ENCODE measurements around the gene ZSWIM9.

The ZSWIM9 gene

GRCh38 chr19:48169939-48170803 lies at the start of gene ZSWIM9, which contains the start of gene LIG1:
TSS of gene ZSWIM9 (plus strand) at chr19:48170680. CDS start at chr19:48171803, 1,123 bp downstream.
TSS of gene LIG1 (minus strand) at chr19:48170344. CDS start at chr19:48165566, 4,778 bp downstream.
- peak; percentile 92 for DNase-seq

DNA sequence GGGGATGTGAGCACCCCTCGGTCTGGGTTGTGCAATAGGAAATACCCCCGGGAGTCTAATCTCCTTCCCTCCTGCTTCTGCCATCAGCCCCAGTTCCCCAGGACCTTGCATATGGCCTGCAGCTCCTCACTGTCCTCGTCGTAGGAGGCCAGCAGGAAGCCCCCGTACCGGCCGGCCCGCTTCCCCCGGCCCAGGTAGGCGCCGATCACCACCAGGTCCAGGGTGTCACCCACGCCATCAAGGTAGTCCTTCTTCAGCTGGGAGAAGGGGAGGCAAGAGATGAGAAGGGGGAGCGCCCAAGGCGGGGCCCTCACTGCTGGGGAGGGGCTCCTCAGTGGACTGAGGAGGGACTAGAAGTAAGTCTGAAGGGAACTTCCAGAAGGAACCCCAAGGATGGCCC lies 49.4 kb upstream of the ZSWIM9 start:
- DNase-seq = no peak

DNA sequence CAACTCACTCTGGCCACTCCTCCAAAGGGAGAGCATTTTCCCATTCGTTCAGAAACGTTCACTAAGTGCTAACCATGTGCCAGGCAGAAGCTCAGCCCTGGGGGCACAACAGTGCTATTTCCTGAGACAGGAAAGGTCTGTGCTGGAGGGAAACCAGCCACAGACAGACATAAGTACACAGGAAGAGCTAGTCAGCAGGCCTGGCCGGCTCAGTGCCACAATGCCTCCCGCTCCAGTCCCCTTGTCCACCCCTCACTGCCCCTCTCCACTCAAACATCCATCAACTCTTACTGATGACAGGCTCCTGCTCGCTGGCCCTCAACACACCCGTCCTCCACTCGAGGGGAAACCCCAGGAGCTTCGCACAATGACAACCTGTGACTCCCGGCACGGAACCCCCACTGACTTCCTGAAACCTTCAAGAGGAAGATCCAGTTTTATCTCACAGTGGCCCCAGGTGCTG lies 48.5 kb upstream of the ZSWIM9 start:
- no peak for DNase-seq

DNA sequence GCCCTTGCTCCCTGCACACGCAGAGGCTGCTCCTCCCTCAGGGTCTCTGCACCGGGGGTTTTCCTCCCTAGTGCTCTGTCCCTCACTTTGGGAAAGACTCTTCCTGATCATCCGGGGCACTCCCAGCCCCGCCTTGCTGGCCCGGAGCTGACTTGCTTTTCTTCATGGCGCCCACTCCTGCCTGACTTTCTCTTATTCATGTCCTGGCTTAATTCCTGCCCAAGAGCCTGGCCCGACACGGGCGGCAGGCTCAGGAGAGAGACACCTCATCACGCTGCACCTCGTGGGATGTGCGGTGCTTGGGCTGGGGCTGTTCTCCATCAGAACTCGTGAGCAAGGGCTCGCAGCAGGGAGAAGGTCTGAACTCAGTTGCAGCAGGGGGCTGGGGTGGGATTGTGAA lies 48.1 kb upstream of the ZSWIM9 start:
- no peak for DNase-seq

DNA sequence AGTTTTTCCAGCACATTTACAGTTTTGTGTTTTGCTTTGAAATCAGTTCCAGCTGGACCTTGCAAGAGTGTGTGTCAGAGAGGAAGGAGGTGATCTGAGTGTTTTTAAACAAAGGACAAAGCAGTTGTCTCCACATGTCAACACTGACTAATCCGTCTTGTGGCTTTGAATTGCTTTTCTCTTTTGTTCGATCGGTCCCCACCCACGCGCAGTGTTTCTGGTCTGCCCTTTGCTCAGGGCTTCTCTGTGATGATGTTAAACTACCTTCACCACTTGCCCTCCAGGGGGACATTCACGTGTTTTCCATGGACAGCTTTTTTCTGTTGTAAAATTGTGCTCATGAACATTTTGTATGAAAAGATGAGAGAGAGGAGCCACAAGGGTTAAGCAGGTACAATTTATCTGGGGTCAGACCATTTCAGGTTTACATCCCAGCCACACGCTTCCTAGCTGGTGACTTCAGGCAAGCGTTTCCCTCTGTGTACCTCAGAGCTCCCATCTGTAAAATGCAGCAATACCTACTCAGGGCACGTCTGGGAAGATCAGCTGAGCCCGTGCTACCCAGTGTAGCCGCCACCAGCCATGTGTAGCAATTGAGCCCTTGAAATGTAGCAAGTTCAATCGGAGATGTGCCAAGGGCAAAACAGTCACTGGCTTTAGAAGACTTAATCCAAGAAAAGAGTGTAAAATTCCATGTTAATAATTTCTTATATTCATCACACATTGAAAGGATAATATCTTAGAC lies 46.4 kb upstream of the ZSWIM9 start:
- DNase-seq = no peak

- no peak for DNase-seq
Measured at GRCh38 chr19:48127561-48127960, 42.9 kb upstream of the ZSWIM9 start.

DNA sequence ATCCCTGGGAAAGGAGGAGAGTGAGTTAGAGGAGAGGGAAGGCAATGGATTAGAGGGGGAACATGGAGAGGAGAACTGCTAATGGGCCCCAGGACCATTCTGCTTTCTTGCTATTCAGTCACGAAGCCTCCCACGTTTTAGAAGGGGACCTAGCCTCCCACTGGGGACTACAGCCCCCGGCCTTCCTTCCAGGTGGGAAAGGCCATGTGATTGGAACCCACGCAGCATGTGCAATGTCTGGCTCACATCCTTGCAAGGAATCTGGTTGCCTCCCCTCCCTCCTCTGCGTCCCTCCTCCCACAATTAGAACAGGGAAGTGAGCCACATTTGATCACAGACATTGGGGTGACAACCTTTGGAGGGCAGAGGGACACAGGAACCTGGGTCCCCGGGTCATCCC lies 37.4 kb upstream of the ZSWIM9 start:
- DNase-seq = no peak

- no peak for DNase-seq
Measured at GRCh38 chr19:48135411-48135810, 35.1 kb upstream of the ZSWIM9 start.

DNA sequence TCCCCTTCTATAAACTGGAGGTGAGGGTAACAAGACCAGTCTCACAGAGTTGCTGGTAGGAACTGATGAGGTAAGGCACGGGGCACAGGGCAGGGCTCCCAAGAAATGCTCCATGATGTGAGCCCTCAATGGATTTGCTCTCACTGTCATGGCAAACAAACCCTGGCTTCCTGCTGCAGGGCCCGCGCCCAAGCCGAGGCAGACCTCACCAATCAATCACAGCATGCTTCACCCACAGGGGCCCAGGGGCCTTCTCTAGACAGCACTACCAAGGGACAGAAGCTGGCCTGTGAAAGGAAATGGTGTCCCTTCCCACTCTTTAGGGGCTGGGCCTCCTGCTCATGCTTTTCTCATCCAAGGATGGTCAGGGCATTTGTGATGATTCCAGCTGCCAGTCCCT lies 33.9 kb upstream of the ZSWIM9 start:
- no peak for DNase-seq

DNA sequence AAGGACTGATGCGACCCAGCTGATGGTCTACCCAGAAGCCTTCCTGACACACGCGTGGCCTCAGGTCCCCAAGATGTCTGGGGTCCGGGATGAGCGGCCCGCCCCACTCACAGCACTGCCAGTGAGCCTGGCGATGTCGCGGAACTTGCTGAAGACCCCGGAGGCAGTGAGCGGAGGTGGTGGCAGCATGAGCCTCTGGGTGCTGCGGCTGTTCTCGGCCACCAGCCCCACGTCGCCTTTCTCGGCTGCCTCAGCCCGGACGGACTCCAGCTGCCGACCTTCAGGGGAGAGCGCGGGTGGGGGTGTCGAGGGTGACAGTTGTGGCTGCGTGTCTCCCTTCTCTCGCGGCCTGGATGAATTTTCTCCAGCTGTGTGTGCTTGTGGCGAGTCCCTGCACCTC lies 33.1 kb upstream of the ZSWIM9 start:
- no peak for DNase-seq

DNA sequence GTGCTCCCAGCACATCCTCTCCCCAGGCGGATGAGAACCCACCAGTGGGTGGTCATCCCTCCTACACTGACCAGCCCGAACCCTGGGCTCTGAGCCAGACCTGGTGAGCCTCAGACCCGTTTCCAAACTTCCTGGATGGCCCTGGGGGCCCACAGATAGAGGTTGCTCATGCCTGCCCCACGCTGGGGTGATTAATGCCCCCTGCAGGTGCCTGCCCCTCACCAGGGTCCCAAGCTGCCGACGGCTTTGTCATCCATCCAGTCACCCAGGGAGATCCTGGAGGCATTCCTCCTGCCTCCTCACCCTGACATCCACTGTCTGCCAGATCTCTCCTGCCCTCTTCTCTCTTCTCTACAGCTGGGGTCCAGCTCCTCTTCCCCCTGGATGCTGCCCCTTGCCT lies 31.4 kb upstream of the ZSWIM9 start:
- DNase-seq = no peak

DNA sequence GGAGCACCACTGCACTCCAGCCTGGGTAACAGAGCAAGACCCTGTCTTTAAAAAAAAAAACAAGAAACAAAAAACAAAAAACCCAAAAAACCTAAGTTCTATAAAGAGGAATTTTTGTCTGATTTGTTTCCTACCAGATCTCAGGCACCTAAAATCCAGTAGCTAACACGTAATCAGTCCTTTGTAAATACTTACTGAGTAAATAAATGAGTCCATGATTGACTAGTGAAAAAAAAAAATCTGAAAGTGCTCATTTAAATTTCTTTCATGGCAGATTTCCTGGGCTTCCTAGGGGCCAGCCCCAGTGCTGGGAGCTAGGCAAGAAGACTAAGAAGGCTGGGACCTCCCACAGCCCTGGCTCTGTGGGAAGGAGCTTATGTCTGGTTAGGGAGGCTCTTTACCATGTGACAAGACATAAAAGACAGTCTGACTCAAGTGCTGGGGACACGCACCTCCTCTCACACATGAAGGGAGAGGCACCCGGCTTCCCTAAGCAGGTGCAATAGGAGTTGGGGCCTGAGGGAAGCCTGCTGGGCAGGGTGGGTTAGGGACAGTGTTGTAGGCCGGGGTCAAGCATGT lies 22.8 kb upstream of the ZSWIM9 start:
- DNase-seq = no peak

DNA sequence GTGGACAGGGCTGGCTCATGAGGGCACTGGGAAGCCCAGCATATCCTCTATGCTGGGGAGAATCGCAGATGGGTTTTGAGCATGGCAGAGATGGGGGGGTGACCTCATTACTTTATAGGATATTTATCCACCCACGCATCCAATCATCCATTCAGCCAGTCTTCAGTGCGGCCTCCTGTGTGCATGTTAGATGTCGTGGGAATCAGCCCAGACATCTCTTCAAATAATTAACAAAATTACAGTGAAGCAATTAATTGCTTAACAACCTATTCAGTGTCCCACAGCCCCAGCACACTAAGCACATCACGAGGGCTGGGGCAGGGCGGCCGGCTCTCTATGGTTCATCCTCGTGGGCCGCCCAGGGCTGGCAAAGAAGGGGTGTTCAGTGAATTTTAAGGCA lies 21.9 kb upstream of the ZSWIM9 start:
- DNase-seq = no peak

DNA sequence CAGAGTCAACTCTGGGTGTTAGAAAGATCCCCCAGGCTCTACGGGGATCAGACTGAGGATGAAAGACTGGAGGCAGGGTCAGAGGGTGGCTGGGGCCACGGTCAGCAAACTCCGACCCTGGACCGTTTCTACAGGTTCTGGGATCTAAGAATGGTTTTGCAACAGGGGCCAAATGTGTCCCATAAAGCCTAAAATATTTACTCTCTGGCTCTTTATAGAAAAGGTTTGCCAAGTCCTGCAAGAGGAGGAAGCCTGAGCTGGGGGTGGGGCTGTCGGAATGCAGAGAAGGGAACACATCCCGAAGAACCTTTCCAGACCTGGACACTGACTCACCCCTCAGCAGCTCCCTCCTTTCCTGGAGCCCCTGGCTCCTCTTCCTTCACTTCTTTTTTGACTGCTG lies 21.1 kb upstream of the ZSWIM9 start:
- no peak for DNase-seq

DNA sequence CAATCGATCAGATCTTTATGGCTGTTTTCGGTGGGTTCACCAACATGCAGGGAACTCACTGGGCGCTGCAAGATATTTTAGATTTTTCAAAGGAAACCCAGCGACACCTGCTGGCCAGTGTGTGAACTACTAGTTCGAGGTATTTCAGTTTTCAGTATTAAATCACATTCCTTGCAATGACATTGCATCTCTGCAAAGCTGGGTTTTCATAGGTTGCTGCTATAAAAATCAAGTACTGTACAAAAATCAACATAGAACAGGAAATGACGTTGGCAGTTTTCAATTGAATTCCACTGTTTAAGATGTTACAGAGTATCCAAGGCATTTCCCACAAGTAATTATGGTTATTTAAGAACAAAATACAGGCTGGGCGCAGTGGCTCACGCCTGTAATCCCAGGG lies 17.9 kb upstream of the ZSWIM9 start:
- DNase-seq = peak; percentile 44

- no peak for DNase-seq
Measured at GRCh38 chr19:48154003-48154402, 16.5 kb upstream of the ZSWIM9 start.

- no peak for DNase-seq
Measured at GRCh38 chr19:48158210-48158790, 12.2 kb upstream of the ZSWIM9 start.

GRCh38 chr19:48168689-48169088 lies 1.8 kb upstream of the ZSWIM9 start:
- DNase-seq = no peak

GRCh38 chr19:48169578-48169938 lies 922 bp upstream of the ZSWIM9 start:
- peak; percentile 75 for DNase-seq

GRCh38 chr19:48170817-48171347 lies 402 bp downstream of the ZSWIM9 start:
- DNase-seq = peak; percentile 25

GRCh38 chr19:48171710-48172109 lies 1.2 kb downstream of the ZSWIM9 start:
- DNase-seq = no peak

GRCh38 chr19:48174445-48175030 lies 4.1 kb downstream of the ZSWIM9 start:
- no peak for DNase-seq

DNA sequence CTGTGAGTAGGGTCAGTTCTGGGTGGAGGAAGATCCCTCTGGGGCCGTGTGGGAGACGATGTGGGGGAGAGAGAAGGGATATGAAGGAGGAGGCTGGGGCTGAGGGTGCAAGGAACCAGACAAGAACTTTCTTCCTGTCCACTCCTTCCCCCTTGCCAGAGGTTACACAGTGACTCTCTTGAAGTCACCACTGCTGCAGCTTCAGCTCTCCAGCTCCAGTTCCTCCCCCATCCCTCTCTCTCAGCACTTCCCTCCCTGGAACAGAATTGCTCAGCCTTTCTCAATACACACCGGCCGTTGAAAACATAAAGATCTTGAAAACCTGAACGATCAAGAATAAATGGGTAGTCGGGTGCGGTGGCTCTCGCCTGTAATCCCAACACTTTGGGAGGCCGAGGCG lies 5.1 kb downstream of the ZSWIM9 start:
- DNase-seq = no peak

Measured in RPMI8226 (cell line).